Measurements from ENCODE around the gene B4GAT1.

- TF ChIP-seq EZH2 (IDR thresholded peaks at IDR 0.05; ENCODE audit: borderline replicate concordance, low read length) (no peak), CTCF (IDR thresholded peaks at IDR 0.05; ENCODE audit: low read length) (no peak)
Observed at GRCh38 chr11:66349084-66349386, 1.6 kb upstream of the B4GAT1 start.
